HK-2 (cell line): Measurements from ENCODE around the gene HBZ.
"Not testable (repeated sequence)": the region's sequence is repeated elsewhere in the genome, so short reads cannot be mapped to it uniquely, and the experiment has no call there.

Experiments
- DNase-seq: peaks from one replicate; pipeline ENCODE4 v3.0.0-alpha.2; 2018; ENCODE audit not compliant: unreplicated experiment

HBZ gene

GRCh38 chr16:179211-180092 lies 27.0 kb downstream of the HBZ start:
- no peak for DNase-seq

- DNase-seq: peak; percentile 58
Observed at GRCh38 chr16:180101-180675, 27.7 kb downstream of the HBZ start, which contains the start of gene HBQ1. HBQ1 (plus strand) TSS chr16:180459; CDS start chr16:180487, 28 bp downstream.

- peak; percentile 85 for DNase-seq
Observed at GRCh38 chr16:180681-181564, 28.5 kb downstream of the HBZ start.

GRCh38 chr16:181565-182021 lies 29.1 kb downstream of the HBZ start:
- no peak for DNase-seq

GRCh38 chr16:183005-183404 lies 30.6 kb downstream of the HBZ start:
- no peak for DNase-seq

- DNase-seq: no peak
Observed at GRCh38 chr16:185213-185612, 32.8 kb downstream of the HBZ start.

GRCh38 chr16:185691-186090 lies 33.2 kb downstream of the HBZ start:
- no peak for DNase-seq

GRCh38 chr16:187330-187729 lies 34.9 kb downstream of the HBZ start:
- DNase-seq: no peak

- DNase-seq: no peak
Observed at GRCh38 chr16:188674-189073, 36.2 kb downstream of the HBZ start.

- no peak for DNase-seq
Observed at GRCh38 chr16:189604-190186, 37.3 kb downstream of the HBZ start.

- no peak for DNase-seq
Observed at GRCh38 chr16:191831-192230, 39.4 kb downstream of the HBZ start.

GRCh38 chr16:192686-193085 lies 40.2 kb downstream of the HBZ start:
- no peak for DNase-seq

GRCh38 chr16:193441-193840 lies 41.0 kb downstream of the HBZ start:
- DNase-seq: no peak

GRCh38 chr16:194516-194915 lies 42.1 kb downstream of the HBZ start:
- DNase-seq: no peak

- DNase-seq: peak; percentile 5
Observed at GRCh38 chr16:200388-200787, 47.9 kb downstream of the HBZ start.

- no peak for DNase-seq
Observed at GRCh38 chr16:203246-203645, 50.8 kb downstream of the HBZ start.

- not testable (repeated sequence) for DNase-seq
Observed at GRCh38 chr16:204046-204445, 51.6 kb downstream of the HBZ start.
